Endothelial cell of umbilical vein (primary cell): ENCODE results near the gene PUS10.
"Not testable (repeated sequence)": the region's sequence is repeated elsewhere in the genome, so short reads cannot be mapped to it uniquely, and the experiment has no call there.

Source experiments
- CTCF ChIP-seq, 2 donors: IDR thresholded peaks; 1 replicate in 1 of 2; 2 replicates in 1 of 2; pipeline ENCODE4 v1.5.1; 2011; ENCODE audit warnings: low read length in 2 of 2, mild to moderate bottlenecking in 2 of 2, moderate library complexity in 2 of 2, control low read depth in 1 of 2, inconsistent platforms in 1 of 2, low read depth in 1 of 2; ENCODE audit not compliant: insufficient read depth in 1 of 2; ENCODE audit errors: extremely low read depth in 1 of 2
- JUN ChIP-seq: IDR thresholded peaks from 2 replicates; pipeline ENCODE4 v1.6.1; 2011; ENCODE audit warnings: borderline replicate concordance, low read depth; ENCODE audit not compliant: insufficient read length, insufficient read depth
- POLR2AphosphoS5 ChIP-seq: IDR thresholded peaks from 2 replicates; pipeline ENCODE4 v1.6.1; 2012; ENCODE audit warnings: low read depth, mild to moderate bottlenecking, control low read depth, low read length, moderate library complexity; ENCODE audit not compliant: insufficient read depth

- TF ChIP-seq CTCF (IDR thresholded peaks at IDR 0.05; ENCODE audit: extremely low read depth in 1 of 2, insufficient read depth in 1 of 2, low read depth in 1 of 2, low read length in 2 of 2); JUN; POLR2AphosphoS5: not testable (repeated sequence)
Measured at GRCh38 chr2:60905867-60906266, 112.2 kb downstream of the PUS10 start.
